GM21390 (cell line): ENCODE results near the gene DDR2.

Experiments used
- ATAC-seq: cut with Tn5 transposase; IDR thresholded peaks from one replicate; pipeline ENCODE4 v1.9.1; 2021; ENCODE audit not compliant: unreplicated experiment

The DDR2 gene

GRCh38 chr1:162670928-162671663 lies 38.8 kb downstream of the DDR2 start:
- ATAC-seq = no peak

- no peak for ATAC-seq
Observed at GRCh38 chr1:162671664-162672410, 39.6 kb downstream of the DDR2 start.

GRCh38 chr1:162672622-162673260 lies 40.5 kb downstream of the DDR2 start:
- ATAC-seq = no peak

GRCh38 chr1:162674034-162674608 lies 41.9 kb downstream of the DDR2 start:
- ATAC-seq = no peak

GRCh38 chr1:162676087-162676486 lies 43.8 kb downstream of the DDR2 start:
- no peak for ATAC-seq

GRCh38 chr1:162676750-162677149 lies 44.5 kb downstream of the DDR2 start:
- ATAC-seq = no peak

GRCh38 chr1:162677607-162678371 lies 45.5 kb downstream of the DDR2 start:
- no peak for ATAC-seq

- no peak for ATAC-seq
Observed at GRCh38 chr1:162678439-162678838, 46.2 kb downstream of the DDR2 start.

GRCh38 chr1:162679298-162679697 lies 47.0 kb downstream of the DDR2 start:
- ATAC-seq = no peak

GRCh38 chr1:162680419-162681121 lies 48.3 kb downstream of the DDR2 start:
- no peak for ATAC-seq

- ATAC-seq = no peak
Observed at GRCh38 chr1:162681122-162681436, 48.8 kb downstream of the DDR2 start.

- no peak for ATAC-seq
Observed at GRCh38 chr1:162682013-162682419, 49.8 kb downstream of the DDR2 start.

GRCh38 chr1:162687870-162688269 lies 55.6 kb downstream of the DDR2 start:
- ATAC-seq = no peak

GRCh38 chr1:162688521-162688920 lies 56.3 kb downstream of the DDR2 start:
- ATAC-seq = no peak

GRCh38 chr1:162688931-162689330 lies 56.7 kb downstream of the DDR2 start:
- no peak for ATAC-seq

- ATAC-seq = no peak
Observed at GRCh38 chr1:162689745-162690671, 57.7 kb downstream of the DDR2 start.

GRCh38 chr1:162690672-162691434 lies 58.6 kb downstream of the DDR2 start:
- ATAC-seq = no peak

- no peak for ATAC-seq
Observed at GRCh38 chr1:162691999-162692575, 59.8 kb downstream of the DDR2 start.
